OCI-LY7 (cell line): ENCODE results near the gene AGR3. TPM values are rescaled to one million over a fixed set of nuclear protein-coding genes. Genes with fewer than 3 reads are reported as not detected.
A peak's percentile ranks its signal among the peaks of the same experiment; 100 is the strongest.

Source experiments
- BruUV-seq: library from RNA; stranded (reverse); fragments of 400-500 nt; replicated peaks from 2 replicates; lab custom pipeline; 2021; lab: Mats Ljungman, UMichigan
- CTCF ChIA-PET: fragments of 300-600 bp; sonication (Branson Sonifier 250); formaldehyde crosslinking; loops from one replicate; lab custom pipeline; 2022; ENCODE audit warnings: antibody characterized with exemption; ENCODE audit not compliant: unreplicated experiment; lab: Charles Lee
- POLR2A ChIA-PET: fragments of 300-600 bp; sonication (Branson Sonifier 250); formaldehyde crosslinking; loops from one replicate; lab custom pipeline; 2022; ENCODE audit warnings: antibody characterized with exemption; lab: Charles Lee
- DNase-seq: peaks from one replicate; pipeline ENCODE4 v3.0.0-alpha.2; 2015; ENCODE audit warnings: low spot score
- H2AFZ ChIP-seq: fragments of 200-600 bp; sonication (generic), shearing (Covaris generic); 2 replicates; pipeline ENCODE4 v1.6.1; 2014; ENCODE audit warnings: mild to moderate bottlenecking, antibody characterized with exemption, low read length, moderate library complexity
- H3K27ac ChIP-seq: fragments of 200-600 bp; sonication (generic); 2 replicates; pipeline ENCODE4 v1.5.1; 2014; ENCODE audit warnings: mixed run types, low read depth, mild to moderate bottlenecking, moderate library complexity, low read length, inconsistent platforms; ENCODE audit not compliant: poor library complexity, severe bottlenecking
- H3K36me3 ChIP-seq: fragments of 200-600 bp; sonication (generic); 2 replicates; pipeline ENCODE4 v1.6.1; 2014; ENCODE audit warnings: mild to moderate bottlenecking, antibody characterized with exemption, low read length, moderate library complexity, mixed read lengths; ENCODE audit not compliant: insufficient read depth
- H3K4me1 ChIP-seq: fragments of 200-600 bp; sonication (generic); 2 replicates; pipeline ENCODE4 v1.5.1; 2014; ENCODE audit warnings: mild to moderate bottlenecking, low read length; ENCODE audit not compliant: insufficient read depth, poor library complexity, severe bottlenecking
- H3K4me2 ChIP-seq: fragments of 200-600 bp; sonication (generic); 2 replicates; pipeline ENCODE4 v1.6.1; 2014; ENCODE audit warnings: mild to moderate bottlenecking, low read length
- H3K4me3 ChIP-seq: fragments of 200-600 bp; sonication (generic); 2 replicates; pipeline ENCODE4 v1.5.1; 2014; ENCODE audit warnings: mild to moderate bottlenecking, low read depth, low read length; ENCODE audit not compliant: poor library complexity, severe bottlenecking
- H3K79me2 ChIP-seq: fragments of 200-600 bp; sonication (generic); 2 replicates; pipeline ENCODE4 v1.6.1; 2016; ENCODE audit warnings: low read depth, mild to moderate bottlenecking, low read length, moderate library complexity, mixed read lengths; ENCODE audit not compliant: insufficient read depth
- H3K9me2 ChIP-seq: fragments of 200-600 bp; sonication (generic); 2 replicates; pipeline ENCODE4 v1.6.1; 2016; ENCODE audit warnings: mild to moderate bottlenecking, low read length, mixed read lengths; ENCODE audit not compliant: insufficient read depth
- H3K9me3 ChIP-seq: fragments of 200-600 bp; sonication (generic); 2 replicates; pipeline ENCODE4 v1.6.1; 2014; ENCODE audit warnings: mild to moderate bottlenecking, mixed run types, low read length, mixed read lengths
- H4K20me1 ChIP-seq: fragments of 200-600 bp; sonication (generic); 2 replicates; pipeline ENCODE4 v1.6.1; 2014; ENCODE audit warnings: mild to moderate bottlenecking, antibody characterized with exemption, low read length, moderate library complexity, mixed read lengths; ENCODE audit not compliant: insufficient read depth
- CTCF ChIP-seq: fragments of 200-600 bp; sonication (generic); conservative IDR thresholded peaks from 2 replicates; pipeline ENCODE4 v1.5.1; 2014; ENCODE audit warnings: mild to moderate bottlenecking, antibody characterized with exemption, low read length, moderate library complexity, mixed read lengths
- EZH2phosphoT487 ChIP-seq: fragments of 200-600 bp; sonication (generic); IDR thresholded peaks from 2 replicates; pipeline ENCODE4 v1.6.1; 2018; ENCODE audit warnings: low read depth, borderline replicate concordance, mild to moderate bottlenecking, mixed run types, antibody characterized with exemption, low read length, moderate library complexity, mixed read lengths
- intact Hi-C: fragments of 100-400 bp; cut with micrococcal nuclease; formaldehyde crosslinking; loops from one replicate; pipeline ENCODE4 v1.10.0; 2022; ENCODE audit not compliant: unreplicated experiment
- total RNA-seq, 2 experiments: library from RNA; depleted of rRNA in 1 of 2; stranded (reverse); fragments of >200 nt in 1 of 2; shearing (Covaris generic) in 1 of 2; gene quantifications; 2 replicates each; pipeline ENCODE4 v1.2.3, GENCODE V29; 2014 to 2022

AGR3 gene
- total RNA-seq, 2 experiments from 2014 or later: not detected

- Histone ChIP-seq H3K4me3 (no peak overlapping the region), H3K27ac (no peak overlapping the region), H4K20me1 (no peaks in the 10 kb centered on the region), H3K9me3 (no peaks in the 10 kb centered on the region), H2AFZ (no peak overlapping the region), H3K79me2 (no peaks in the 10 kb centered on the region), H3K9me2 (no peaks in the 10 kb centered on the region), H3K4me2 (no peak overlapping the region), H3K36me3 (no peaks in the 10 kb centered on the region), H3K4me1 (no peaks in the 10 kb centered on the region)
- TF ChIP-seq CTCF (no peak), EZH2phosphoT487 (no peak)
- POLR2A ChIA-PET: interaction anchor here (1.3 kb wide), 1 partner anchor 10 kb away, joined by 3 read pairs; the partner anchor contains the start of gene AGR3
- intact Hi-C loops: no loop called here
- no TSS peak for BruUV-seq
- no peak for DNase-seq
- CTCF ChIA-PET: no interaction called here
Observed at GRCh38 chr7:16891874-16892643, 10.3 kb upstream of the AGR3 start.

GRCh38 chr7:16891338-16891737 lies 9.6 kb upstream of the AGR3 start:
- BruUV-seq: no TSS peak
- POLR2A ChIA-PET: interaction anchor here (1.3 kb wide), 1 partner anchor 10 kb away, joined by 3 read pairs; the partner anchor contains the start of gene AGR3
- Histone ChIP-seq H3K4me3 (no peak overlapping the region), H3K27ac (no peak overlapping the region), H3K4me2 (no peak overlapping the region), H3K79me2 (no peaks in the 10 kb centered on the region), H3K36me3 (no peaks in the 10 kb centered on the region), H3K9me3 (no peaks in the 10 kb centered on the region), H4K20me1 (no peaks in the 10 kb centered on the region), H3K9me2 (no peaks in the 10 kb centered on the region), H3K4me1 (no peaks in the 10 kb centered on the region), H2AFZ (no peak overlapping the region)
- intact Hi-C loops: no loop called here
- CTCF ChIA-PET: no interaction called here
- TF ChIP-seq EZH2phosphoT487 (no peak), CTCF (peak; percentile 30; the same call in 1 of the 2 replicates)
- peak; percentile 2 for DNase-seq
